EH (cell line): ENCODE data around the gene KRT78.

Source experiments
- DNase-seq: peaks from one replicate; pipeline ENCODE4 v3.0.0-alpha.2; 2015; ENCODE audit warnings: low read depth

KRT78 gene

GRCh38 chr12:52824741-52825410, 23.9 kb downstream of the KRT78 start:
- no peak for DNase-seq

GRCh38 chr12:52823761-52824450, 24.9 kb downstream of the KRT78 start:
- DNase-seq = no peak

- DNase-seq = no peak
Measured at GRCh38 chr12:52822771-52823510, 25.9 kb downstream of the KRT78 start.

- DNase-seq = peak; percentile 53
Measured at GRCh38 chr12:52821826-52822660, 26.8 kb downstream of the KRT78 start.

GRCh38 chr12:52821071-52821730, 27.6 kb downstream of the KRT78 start:
- no peak for DNase-seq

- no peak for DNase-seq
Measured at GRCh38 chr12:52820521-52820920, 28.3 kb downstream of the KRT78 start.

- DNase-seq = no peak
Measured at GRCh38 chr12:52819731-52820510, 28.9 kb downstream of the KRT78 start.

GRCh38 chr12:52818887-52819420, 29.8 kb downstream of the KRT78 start:
- no peak for DNase-seq

GRCh38 chr12:52818388-52818787, 30.4 kb downstream of the KRT78 start:
- no peak for DNase-seq

GRCh38 chr12:52817699-52818238, 31.0 kb downstream of the KRT78 start:
- no peak for DNase-seq

GRCh38 chr12:52817003-52817698, 31.6 kb downstream of the KRT78 start:
- DNase-seq = no peak

- DNase-seq = no peak
Measured at GRCh38 chr12:52815676-52816588, 32.9 kb downstream of the KRT78 start.

GRCh38 chr12:52815161-52815560, 33.6 kb downstream of the KRT78 start:
- no peak for DNase-seq

GRCh38 chr12:52814710-52815155, 34.1 kb downstream of the KRT78 start:
- DNase-seq = no peak

- peak; percentile 75 for DNase-seq
Measured at GRCh38 chr12:52813885-52814709, 34.7 kb downstream of the KRT78 start, which contains the start of gene KRT4. Gene KRT4 (minus strand): TSS chr12:52814116. CDS start chr12:52814058, 58 bp downstream.

- DNase-seq = no peak
Measured at GRCh38 chr12:52813203-52813819, 35.5 kb downstream of the KRT78 start.

- DNase-seq = no peak
Measured at GRCh38 chr12:52812749-52813148, 36.0 kb downstream of the KRT78 start.
